GM12873 (cell line): Measurements from ENCODE around the gene ST8SIA1.

ENCODE experiments used
- TF ChIP-seq, protein P1 (sequence below): IDR thresholded peaks from 2 replicates; pipeline ENCODE4 v1.5.1; 2012; ENCODE audit warnings: low read depth, mild to moderate bottlenecking, moderate library complexity, low read length, control low read depth; ENCODE audit not compliant: insufficient read depth; ENCODE audit errors: missing control alignments

The ST8SIA1 gene

DNA sequence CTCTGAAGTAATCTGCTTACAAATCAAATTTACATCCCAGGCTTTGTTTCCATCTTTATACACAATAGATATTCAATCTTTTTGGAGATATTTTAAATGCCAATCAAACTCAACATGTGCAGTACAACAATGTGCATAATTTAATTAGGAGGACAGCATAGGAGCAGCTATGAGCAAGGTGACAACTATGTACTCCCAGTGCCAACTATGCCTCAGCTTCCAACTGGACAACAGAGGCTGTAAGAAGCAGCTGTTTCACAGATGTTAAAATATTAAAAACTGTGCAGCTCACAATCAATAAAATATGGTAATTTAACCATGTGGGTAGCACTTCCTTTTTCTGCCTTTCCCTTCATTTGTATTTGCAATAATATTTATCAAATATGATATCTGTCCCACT is 99.9 kb downstream of the ST8SIA1 start:
- TF ChIP-seq, protein P1, sequence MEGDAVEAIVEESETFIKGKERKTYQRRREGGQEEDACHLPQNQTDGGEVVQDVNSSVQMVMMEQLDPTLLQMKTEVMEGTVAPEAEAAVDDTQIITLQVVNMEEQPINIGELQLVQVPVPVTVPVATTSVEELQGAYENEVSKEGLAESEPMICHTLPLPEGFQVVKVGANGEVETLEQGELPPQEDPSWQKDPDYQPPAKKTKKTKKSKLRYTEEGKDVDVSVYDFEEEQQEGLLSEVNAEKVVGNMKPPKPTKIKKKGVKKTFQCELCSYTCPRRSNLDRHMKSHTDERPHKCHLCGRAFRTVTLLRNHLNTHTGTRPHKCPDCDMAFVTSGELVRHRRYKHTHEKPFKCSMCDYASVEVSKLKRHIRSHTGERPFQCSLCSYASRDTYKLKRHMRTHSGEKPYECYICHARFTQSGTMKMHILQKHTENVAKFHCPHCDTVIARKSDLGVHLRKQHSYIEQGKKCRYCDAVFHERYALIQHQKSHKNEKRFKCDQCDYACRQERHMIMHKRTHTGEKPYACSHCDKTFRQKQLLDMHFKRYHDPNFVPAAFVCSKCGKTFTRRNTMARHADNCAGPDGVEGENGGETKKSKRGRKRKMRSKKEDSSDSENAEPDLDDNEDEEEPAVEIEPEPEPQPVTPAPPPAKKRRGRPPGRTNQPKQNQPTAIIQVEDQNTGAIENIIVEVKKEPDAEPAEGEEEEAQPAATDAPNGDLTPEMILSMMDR = no peak

DNA sequence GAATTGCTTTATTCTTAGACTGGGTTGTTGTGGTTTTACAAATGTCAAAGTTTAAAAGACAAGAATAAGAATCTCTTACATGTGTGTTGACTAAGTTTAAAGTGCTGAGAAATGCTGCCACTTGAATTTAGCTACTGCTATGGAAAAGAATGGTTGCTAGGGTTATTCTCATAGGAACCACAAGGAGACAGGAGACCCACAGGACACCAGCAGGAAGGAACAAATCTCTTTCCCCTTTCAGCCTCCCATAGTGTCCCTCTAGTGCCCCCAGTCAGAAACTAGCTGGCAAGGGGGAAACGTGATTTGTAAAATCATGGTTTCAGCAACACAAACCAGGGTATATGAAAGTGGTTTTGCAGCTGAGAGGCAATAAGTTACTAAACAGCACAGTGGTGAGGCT is 102.7 kb downstream of the ST8SIA1 start:
- TF ChIP-seq, protein P1 = no peak

DNA sequence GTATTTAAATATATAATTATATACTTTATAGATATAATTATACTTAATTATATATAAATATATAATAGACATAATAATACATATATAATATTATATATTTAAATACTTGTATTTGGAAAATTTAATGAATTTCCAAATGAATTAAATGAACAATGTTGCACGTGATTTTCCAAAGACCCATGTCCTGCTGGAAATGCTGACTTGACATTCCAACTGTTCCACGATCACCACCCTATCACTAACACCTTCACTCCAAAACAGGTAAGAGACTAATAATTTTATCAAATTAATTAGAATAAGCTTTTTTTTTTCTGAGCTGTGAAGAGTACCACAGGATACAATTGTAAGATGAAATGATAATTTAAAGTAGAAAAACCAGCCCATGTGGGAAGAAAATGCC is 103.4 kb downstream of the ST8SIA1 start:
- TF ChIP-seq, protein P1 = no peak

DNA sequence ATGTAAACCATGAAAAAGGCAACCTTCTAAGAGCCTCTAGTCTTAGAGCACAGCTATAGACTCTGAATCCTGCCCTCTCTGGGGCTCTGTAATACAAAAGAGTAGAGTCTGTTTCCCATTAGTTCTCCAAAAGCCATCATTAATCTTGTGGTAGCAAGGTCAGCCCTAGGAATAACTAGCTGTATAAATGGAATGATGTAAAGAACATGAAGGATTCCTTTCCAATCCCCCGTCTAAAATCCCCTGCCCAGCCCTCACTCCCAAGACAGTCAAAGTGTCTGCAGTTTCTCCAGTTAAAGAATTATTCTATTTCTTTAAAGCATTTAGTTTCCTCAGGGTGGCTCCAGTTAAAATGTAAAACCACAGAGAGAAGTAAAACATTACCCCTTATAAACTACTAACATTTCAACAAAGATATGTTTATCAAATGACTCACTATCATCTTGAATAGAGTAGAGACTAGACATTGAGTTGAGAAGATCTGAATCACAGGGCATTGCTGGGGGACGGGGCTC is 104.2 kb downstream of the ST8SIA1 start:
- TF ChIP-seq, protein P1 = no peak

DNA sequence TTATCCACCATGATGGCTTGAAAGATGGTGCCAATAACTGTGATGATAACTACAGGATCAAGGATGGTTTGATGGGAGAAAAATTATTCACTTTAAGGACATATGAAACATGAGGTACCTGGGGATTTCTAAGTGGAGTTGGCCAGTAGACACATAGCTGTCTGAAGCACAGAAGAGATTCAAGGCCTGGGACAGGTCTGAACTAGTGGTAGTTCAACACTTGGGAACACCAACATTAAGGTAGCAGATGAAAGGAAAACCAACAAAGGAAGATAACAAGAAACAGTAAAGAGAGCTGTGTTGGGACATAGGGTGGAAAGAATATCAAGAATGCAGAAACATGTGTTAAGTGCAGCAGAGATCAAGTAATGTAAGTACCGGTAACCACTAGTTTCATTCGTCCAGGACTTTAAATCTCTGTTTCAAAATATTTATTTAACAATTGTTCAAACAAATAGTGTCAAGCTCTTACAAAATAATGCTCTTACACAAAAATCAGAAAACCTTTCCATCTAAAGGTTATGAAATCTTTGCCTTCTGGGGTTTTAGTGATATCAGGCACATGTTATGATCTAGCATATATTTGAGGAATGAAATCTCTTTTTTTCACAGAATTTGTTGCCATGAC is 104.7 kb downstream of the ST8SIA1 start:
- TF ChIP-seq, protein P1 = no peak

DNA sequence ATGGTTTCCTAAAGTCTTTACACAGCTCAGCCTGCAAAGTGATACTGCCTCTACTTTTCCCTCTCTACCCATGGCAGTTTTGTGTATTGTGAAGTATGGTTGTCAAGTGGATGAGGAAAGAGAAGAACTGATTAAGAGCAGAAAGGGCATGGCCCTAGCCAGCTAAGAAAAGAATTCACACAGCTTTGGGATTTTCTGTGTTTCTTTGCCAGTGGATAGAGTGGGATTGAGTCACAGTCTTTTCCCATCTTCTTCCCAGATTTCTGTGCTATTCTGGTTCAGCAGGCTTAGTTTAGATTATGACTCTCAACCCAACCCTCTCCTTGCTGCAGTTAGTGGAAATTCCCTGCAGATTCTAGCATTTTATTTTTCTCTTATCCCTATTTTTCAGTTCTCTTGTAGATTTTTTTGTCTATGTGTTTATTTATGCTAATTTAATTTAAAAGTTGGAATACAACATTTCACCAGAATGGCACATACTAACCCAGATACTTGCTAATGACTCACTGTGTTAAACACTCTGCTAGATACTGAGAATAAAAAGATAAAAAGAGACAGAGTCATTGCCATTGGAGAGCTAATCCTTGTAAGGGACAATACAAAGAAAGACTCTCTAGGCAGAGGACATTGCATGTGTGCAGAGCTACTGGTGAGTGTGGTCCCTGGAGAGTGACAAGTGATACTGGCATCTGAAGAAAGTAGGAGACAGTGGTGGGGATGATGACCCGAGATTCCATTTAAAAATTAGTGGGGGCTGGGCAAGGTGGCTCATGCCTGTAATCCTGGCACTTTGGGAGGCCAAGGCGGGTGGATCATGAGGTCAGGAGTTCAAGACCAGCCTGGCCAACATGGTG is 106.3 kb downstream of the ST8SIA1 start:
- TF ChIP-seq, protein P1 = no peak

DNA sequence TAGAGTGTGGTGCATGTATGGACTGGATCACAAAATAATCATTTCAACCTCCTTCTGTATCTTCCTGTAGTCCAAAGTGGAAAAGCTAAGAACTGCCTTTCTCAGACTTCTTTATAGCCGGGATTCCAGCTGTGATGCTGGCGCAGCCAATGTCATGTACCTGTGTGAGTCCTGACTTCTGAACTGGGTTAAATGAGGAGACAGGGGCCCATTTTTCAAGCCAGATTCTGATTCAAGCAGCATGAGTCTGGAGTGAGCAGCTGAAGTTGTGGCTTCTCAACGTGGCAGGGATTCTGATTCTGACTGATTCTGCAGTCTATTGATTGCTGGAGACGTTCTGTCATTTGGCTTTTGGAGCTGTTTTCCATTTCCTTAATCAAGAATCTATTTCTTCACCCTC is 111.2 kb downstream of the ST8SIA1 start:
- TF ChIP-seq, protein P1 = no peak
